RWPE1 (cell line): ENCODE results near the gene CGN.

Source experiments
- CTCF ChIA-PET: fragments of 350-600 bp; sonication (Branson Sonifier 250); formaldehyde crosslinking; extraction: SDS; loops from one replicate; lab custom pipeline; 2021; lab: Yijun Ruan, JAX
- POLR2A ChIA-PET: fragments of 400-600 bp; formaldehyde crosslinking; extraction: SDS; loops from one replicate; lab custom pipeline; 2020; ENCODE audit warnings: antibody characterized with exemption; ENCODE audit not compliant: low non-redundant PET; lab: Yijun Ruan, JAX
- DNase-seq: peaks from one replicate; pipeline ENCODE4 v3.0.0; 2012; ENCODE audit warnings: low spot score
- H3K27ac ChIP-seq: fragments of 450-650 bp; 2 replicates; pipeline ENCODE4 v1.5.1; 2017
- TF ChIP-seq, protein P1 (sequence below): fragments of 450-650 bp; conservative IDR thresholded peaks from 2 replicates; pipeline ENCODE4 v1.5.1; 2017; ENCODE audit warnings: low read depth, mild to moderate bottlenecking

The CGN gene

DNA sequence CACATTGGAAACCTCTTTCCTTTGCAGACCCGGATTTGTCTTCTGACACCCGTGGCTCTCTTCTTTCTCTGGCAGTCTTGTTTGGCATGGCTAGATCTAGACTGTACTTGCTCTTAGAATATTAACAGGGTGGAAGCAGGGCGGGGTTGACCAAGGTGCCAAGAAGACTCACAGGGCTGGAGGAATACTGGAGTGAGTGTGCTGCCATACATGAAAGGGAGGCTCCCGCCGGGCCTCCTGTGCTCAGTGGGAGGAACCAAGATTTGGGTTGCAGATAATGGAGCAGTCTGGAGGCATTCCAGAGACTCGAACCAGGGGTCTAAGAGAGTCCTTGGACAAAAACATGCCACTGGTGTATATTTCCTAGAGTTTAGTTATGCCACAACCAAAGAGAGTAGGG lies 73.1 kb downstream of the CGN start:
- DNase-seq = peak; percentile 24
- POLR2A ChIA-PET = no interaction called here
- H3K27ac ChIP-seq = peak overlapping the region; percentile 96
- TF ChIP-seq, protein P1, sequence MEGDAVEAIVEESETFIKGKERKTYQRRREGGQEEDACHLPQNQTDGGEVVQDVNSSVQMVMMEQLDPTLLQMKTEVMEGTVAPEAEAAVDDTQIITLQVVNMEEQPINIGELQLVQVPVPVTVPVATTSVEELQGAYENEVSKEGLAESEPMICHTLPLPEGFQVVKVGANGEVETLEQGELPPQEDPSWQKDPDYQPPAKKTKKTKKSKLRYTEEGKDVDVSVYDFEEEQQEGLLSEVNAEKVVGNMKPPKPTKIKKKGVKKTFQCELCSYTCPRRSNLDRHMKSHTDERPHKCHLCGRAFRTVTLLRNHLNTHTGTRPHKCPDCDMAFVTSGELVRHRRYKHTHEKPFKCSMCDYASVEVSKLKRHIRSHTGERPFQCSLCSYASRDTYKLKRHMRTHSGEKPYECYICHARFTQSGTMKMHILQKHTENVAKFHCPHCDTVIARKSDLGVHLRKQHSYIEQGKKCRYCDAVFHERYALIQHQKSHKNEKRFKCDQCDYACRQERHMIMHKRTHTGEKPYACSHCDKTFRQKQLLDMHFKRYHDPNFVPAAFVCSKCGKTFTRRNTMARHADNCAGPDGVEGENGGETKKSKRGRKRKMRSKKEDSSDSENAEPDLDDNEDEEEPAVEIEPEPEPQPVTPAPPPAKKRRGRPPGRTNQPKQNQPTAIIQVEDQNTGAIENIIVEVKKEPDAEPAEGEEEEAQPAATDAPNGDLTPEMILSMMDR = no peak
- CTCF ChIA-PET = interaction anchor here (0.7 kb wide), 1 partner anchor 13 kb away, joined by 3 read pairs; no protein-coding TSS in a partner anchor

DNA sequence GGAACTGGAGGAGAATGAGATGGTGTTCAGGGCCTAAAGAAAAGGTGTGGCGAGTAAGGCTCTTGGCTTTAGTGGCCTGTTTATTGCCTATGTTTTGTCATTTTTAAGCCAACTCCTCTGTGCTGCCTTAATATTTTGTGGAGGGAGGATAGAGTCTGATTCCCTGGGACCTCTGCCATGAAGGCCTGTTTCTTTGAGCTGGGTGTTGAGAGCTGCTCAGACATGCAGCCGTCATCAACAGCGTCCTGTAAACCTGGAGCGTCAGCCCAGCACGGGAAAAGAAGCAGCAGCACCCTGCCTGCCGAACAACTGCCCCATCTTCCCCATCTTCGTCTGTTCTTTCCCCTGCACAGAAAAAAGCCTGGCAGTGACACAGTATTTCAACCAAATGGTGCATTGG lies 73.6 kb downstream of the CGN start:
- TF ChIP-seq, protein P1 = no peak
- DNase-seq = no peak
- peak overlapping the region; percentile 96 for H3K27ac ChIP-seq
- CTCF ChIA-PET = no interaction called here
- POLR2A ChIA-PET = no interaction called here

- TF ChIP-seq, protein P1 = no peak
- ChIA-PET POLR2A (no interaction called here), CTCF (interaction anchor here (0.9 to 1.1 kb wide), 2 partner anchors 8 to 16 kb away, joined by 4 to 5 read pairs; no protein-coding TSS in a partner anchor)
- peak overlapping the region; percentile 96 for H3K27ac ChIP-seq
- peak; percentile 84 for DNase-seq
Observed at GRCh38 chr1:151585622-151586021, 74.4 kb downstream of the CGN start.
